Right renal cortex interstitium (tissue), 3 donors: Measurements from ENCODE around the gene ZNF689. TPM values are rescaled to one million over a fixed set of nuclear protein-coding genes. Genes with fewer than 3 reads are reported as not detected.
A peak's percentile ranks its signal among the peaks of the same experiment; 100 is the strongest.
"Not testable (repeated sequence)": the region's sequence is repeated elsewhere in the genome, so short reads cannot be mapped to it uniquely, and the experiment has no call there.

ENCODE experiments used
- DNase-seq, 3 donors: peaks; one replicate each; pipeline ENCODE4 v3.0.0-alpha.2; 2013; ENCODE audit warnings: low read depth in 3 of 3, low spot score in 2 of 3
- polyA plus RNA-seq, 3 donors: library from polyadenylated mRNA; unstranded; fragments of 120-200 nt; gene quantifications; one replicate each; pipeline ENCODE4 v1.2.1, GENCODE V29; 2013; ENCODE audit not compliant: insufficient read length in 3 of 3

ZNF689 gene
- polyA plus RNA-seq, 3 donors, result 13.5 to 14.7 (median 14.3) TPM

GRCh38 chr16:30601966-30602365, 8.2 kb downstream of the ZNF689 start:
- no peak for DNase-seq

DNA sequence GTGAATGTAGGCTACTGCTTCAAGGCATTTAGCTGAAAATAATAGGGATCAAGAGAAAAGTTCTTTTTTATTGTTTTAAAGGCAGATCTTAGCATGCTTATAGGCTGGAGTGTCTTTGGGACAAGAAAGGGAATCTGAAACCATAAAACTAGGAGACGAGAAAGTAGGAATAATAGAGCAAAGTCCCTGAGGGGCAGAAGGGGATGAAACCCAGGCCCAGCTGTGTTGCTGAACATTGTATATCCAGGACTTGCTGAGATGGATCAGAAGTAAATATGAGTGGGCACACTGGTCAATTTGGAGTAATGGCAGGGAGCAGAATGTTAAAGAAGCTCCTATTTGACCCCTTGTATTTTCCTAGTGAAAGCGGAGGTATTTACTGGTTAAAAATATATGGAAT, 9.3 kb downstream of the ZNF689 start:
- DNase-seq, result no peak

DNA sequence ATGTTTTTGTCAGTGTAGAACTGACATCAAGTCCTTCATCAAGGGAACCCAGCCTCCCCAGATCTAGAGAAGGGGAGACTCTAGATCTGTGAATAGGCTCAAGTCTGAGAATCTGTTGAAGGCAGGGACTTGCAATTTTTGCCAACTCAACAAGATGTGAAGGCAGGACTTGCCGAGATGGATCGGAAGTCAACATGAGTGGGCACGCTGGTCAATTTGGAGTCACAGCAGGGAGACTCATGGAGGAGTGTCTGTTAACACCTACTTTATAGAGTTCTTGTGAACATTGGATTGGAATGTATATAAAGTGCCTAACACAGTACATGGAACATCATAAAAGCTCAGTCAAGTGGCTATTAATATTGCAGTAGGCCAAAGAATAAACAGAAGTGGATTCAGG, 10.0 kb downstream of the ZNF689 start:
- no peak for DNase-seq

GRCh38 chr16:30592871-30593270, 17.3 kb downstream of the ZNF689 start:
- no peak for DNase-seq

- DNase-seq, result not testable (repeated sequence)
Measured at GRCh38 chr16:30590869-30591268, 19.3 kb downstream of the ZNF689 start.

GRCh38 chr16:30589582-30589981, 20.6 kb downstream of the ZNF689 start:
- DNase-seq, result not testable (repeated sequence)

DNA sequence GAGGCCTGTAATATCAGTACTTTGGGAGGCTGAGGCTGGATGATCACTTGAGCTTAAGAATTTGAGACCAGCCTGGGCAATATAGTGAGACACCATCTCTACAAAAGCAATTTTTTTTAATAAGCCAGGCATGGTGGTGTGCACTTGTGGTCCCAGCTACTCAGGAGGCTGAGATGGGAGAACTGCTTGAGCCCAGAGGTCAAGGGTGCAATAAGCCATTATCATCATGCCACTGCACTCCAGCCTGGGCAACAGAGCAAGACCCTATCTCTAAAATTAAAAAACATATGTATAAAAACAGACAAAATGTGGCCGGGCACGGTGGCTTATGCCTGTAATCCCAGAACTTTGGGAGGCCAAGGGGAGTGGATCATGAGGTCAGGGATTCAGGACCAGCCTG, 21.5 kb downstream of the ZNF689 start:
- DNase-seq, result no peak

GRCh38 chr16:30585400-30586191, 24.6 kb downstream of the ZNF689 start, which contains the start of gene ZNF785:
Gene ZNF785, minus strand, starts transcription at chr16:30585697. Its CDS starts 86 bp downstream, at chr16:30585611.
- peak; percentile 95 to 100 (median 98) for DNase-seq

GRCh38 chr16:30585022-30585399, 25.2 kb downstream of the ZNF689 start:
- DNase-seq, result peak in 1 of 3 donors; percentile 21

GRCh38 chr16:30582611-30583340, 27.4 kb downstream of the ZNF689 start:
- no peak for DNase-seq

GRCh38 chr16:30581457-30581856, 28.7 kb downstream of the ZNF689 start:
- no peak for DNase-seq

- DNase-seq, result no peak
Measured at GRCh38 chr16:30574678-30575077, 35.5 kb downstream of the ZNF689 start.

- peak; percentile 93 to 97 (median 96) for DNase-seq
Measured at GRCh38 chr16:30571445-30572322, 38.5 kb downstream of the ZNF689 start, which contains the start of gene ZNF688. Gene ZNF688, minus strand, starts transcription at chr16:30571714. Its CDS starts 85 bp downstream, at chr16:30571629.

GRCh38 chr16:30570636-30571444, 39.3 kb downstream of the ZNF689 start:
- DNase-seq, result peak in 1 of 3 donors; percentile 32

- peak in 1 of 3 donors; percentile 36 for DNase-seq
Measured at GRCh38 chr16:30569746-30570635, 40.2 kb downstream of the ZNF689 start.

- no peak for DNase-seq
Measured at GRCh38 chr16:30569281-30569680, 40.9 kb downstream of the ZNF689 start.

- DNase-seq, result no peak
Measured at GRCh38 chr16:30567991-30568638, 42.1 kb downstream of the ZNF689 start.
